RCC 7860 (cell line): ENCODE results near the gene CYBC1.
A peak's percentile ranks its signal among the peaks of the same experiment; 100 is the strongest.

Source experiments
- DNase-seq: peaks from one replicate; pipeline ENCODE4 v3.0.0-alpha.2; 2015; ENCODE audit warnings: low spot score
- FAIRE-seq: peaks from 2 replicates; lab custom pipeline; 2012; peaks lifted over from hg19 to GRCh38; lab: Jason Lieb, UNC

CYBC1 gene

GRCh38 chr17:82450357-82451106, at the start of gene CYBC1:
TSS of gene CYBC1 (minus strand) at chr17:82450752. CDS start at chr17:82449254, 1,498 bp downstream.
- DNase-seq (peak; percentile 71), FAIRE-seq (no peak)

DNA sequence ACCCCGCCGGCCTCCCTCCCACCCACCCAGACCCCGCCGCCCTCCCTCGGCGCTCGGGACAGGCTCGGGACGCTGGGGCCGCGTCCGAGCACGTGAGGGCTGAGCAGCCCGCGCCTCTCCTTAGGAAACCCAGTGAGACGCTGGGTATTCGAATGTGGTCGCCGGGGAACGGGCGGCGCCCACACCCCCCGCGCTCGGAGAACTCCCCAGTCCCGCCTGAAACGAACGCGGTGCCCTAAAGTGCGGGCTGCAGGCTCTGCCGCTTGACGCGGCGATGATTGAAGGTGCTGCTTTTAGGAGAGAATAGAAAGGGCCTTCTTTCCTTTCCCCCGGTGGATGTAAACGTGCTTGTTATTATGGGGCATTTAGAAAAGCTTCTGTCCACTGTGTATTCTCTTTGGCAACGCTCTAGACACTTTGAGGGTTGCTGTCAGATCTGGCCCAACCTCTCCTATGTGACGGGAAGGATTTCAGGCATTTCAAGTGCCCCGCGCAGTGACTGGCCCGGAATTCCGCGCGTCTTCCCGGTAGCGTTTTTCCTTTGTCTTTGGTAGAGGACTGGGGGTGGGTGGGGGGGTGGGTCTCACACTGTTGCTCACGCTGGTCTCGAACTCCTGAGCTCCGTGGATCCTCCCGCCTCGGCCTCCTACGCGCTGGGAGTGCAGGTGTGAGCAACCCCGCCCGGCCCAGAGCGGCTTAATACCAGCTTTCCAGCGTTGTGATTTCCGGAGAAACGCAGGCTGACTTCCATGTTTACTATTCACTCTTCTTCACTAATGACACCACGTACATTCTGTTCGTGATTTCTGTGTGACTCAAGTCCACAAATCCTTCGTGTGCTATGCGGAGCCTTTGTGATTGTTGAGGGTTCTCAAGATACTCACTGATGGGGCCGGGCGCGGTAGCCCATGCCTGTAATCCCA, 47.2 kb upstream of the CYBC1 start:
- DNase-seq: no peak
- FAIRE-seq: no peak

- peak; percentile 65 for DNase-seq
- no peak for FAIRE-seq
These were observed 46.2 kb upstream of the CYBC1 start for GRCh38 chr17:82496529-82497434.

GRCh38 chr17:82495844-82496528, 45.4 kb upstream of the CYBC1 start:
- DNase-seq: no peak

DNA sequence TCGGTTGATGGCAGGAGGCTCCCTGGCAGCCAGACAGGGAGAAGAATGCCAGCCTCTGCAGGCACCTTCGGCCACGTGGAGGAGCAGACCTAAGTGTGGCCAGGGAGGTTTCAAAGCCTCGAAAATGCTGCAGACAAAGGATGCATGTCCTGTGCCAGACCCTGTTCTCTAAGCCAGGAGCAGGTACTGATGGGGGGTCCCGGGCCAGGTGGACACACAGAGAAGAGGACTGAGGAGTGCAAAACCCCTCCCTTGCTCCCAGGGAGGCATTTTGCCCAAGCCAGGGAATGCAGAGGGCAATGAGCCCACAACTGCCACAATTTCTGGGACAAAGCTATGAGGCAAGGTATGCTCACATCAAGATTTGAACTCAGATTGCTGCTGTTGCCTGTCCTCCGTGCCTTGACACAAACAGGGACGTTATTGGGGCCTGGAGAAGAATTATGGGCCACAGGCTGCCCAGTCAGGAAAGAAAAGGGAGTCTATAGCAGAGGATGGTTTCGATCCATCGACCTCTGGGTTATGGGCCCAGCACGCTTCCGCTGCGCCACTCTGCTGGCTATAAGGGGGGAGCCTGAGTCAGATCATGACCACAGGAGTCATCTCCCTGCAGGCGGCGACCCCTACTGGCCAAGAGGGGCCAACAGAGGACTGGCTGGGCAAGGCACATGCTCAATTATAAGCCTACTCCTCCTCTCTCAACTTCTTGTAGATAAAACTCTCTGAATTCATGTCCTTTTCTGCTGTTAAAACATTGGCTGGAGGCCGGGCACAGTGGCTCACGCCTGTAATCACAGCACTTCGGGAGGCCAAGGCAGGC, 43.9 kb upstream of the CYBC1 start:
- DNase-seq: peak; percentile 100
- FAIRE-seq: peak; percentile 91

More at GRCh38 chr17:82495844-82496528, 45.4 kb upstream of the CYBC1 start:
- no peak for FAIRE-seq

DNA sequence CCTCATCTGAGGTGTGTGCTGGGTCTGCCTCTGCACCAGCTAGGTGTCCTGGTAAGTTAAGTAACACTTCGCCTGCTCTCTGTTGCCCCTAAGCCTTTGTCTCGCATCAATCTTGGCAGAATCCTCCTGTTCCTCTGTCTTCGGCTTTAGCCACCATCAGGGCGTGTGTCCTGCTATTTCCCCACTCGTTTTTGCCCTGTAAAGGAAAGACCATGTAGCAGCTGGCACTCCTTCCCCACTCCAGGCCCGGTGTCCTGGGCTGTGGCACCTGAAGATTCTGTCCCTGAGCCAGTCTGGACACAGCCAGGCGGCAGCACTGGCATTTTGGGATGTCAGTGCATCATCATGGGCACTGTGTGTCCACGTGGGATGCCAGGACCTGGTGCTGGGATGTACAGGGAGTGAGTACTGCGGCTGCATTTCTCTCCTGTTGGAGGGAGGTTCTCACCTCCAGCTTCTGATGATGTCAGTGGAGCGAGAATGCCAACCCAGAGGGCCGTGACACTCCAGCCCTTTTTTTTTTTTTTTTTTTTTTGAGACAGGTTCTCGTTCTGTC, 42.8 kb upstream of the CYBC1 start:
- no peak for FAIRE-seq

DNA sequence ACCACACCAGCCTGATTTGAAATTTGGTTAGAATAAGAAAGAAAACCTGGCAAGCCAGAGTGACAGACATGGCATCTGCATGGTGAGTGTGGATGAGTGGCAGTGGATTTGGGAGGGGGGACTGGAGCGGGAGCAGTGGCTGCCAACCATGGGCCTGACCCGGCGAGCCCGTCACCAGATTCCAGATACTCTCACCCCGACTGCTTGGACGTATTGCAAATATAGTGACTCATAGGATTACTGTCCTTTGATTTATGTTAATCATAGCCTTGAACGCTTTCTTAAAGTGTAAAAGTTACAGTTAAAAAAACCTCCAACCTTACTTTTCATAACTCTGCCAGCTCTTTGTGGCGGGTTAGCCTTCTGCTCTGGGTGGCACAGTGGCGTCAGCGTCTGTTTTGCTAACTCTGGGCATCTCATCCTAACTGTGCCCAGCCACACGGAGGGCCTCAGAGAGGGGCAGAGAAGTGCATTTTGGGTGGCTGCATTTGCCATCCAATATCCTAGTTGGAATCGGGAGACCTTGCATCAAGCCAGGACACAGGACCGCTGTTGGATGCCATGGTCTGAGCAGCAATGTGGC, 42.2 kb upstream of the CYBC1 start:
- peak; percentile 42 for FAIRE-seq
- peak; percentile 70 for DNase-seq

More for the DNA sequence above, 42.8 kb upstream of the CYBC1 start:
- peak; percentile 61 for DNase-seq

GRCh38 chr17:82491533-82491932, 41.0 kb upstream of the CYBC1 start:
- no peak for FAIRE-seq
- no peak for DNase-seq

DNA sequence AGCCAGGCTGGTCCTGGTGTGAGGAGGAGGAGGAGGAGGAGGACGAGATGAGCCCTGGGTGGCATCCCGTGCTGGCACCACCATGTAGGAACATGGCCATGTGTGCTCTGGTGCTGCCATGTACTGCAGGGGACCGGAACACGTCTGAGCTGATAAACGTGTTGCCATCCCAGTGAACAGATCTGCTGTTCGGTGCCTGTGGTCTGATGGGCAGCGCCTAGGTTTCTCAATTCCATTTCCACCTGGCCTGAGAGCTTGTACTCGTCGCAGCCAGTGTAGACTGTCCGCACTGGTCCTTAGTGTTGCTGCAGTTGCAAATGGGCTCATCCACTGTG, 40.6 kb upstream of the CYBC1 start:
- no peak for FAIRE-seq
- DNase-seq: no peak

- DNase-seq: no peak
- no peak for FAIRE-seq
These were observed 40.1 kb upstream of the CYBC1 start for GRCh38 chr17:82490512-82491195.

DNA sequence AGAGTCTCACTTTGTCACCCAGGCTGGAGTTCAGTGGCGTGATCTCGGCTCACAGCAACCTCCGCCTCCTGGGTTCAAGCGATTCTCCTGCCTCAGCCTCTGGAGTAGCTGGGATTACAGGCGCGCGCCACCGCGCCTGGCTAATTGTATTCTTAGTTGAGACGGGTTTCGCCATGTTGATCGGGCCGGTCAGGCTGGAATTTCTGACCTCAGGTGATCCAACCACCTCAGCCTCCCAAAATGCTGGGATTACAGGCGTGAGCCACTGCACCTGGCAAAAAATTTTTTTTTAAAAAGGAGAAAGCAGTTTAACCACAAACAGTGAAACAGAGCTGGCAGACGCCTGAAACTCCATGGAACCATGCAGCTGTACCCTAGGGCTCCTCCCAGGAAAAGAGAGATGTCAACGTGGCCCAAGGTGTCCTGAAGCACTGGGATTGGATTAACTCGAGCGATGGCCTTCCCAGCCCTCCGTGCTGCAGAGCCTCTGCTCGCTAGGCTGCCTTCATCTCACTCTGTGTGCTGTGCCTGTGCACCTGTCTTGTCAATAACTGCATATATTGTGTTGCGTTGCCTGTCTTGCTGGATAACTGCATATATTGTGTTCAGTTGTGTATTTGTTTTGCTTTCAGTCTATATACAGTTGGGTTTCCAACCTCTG, 39.4 kb upstream of the CYBC1 start:
- DNase-seq: no peak
- FAIRE-seq: no peak

DNA sequence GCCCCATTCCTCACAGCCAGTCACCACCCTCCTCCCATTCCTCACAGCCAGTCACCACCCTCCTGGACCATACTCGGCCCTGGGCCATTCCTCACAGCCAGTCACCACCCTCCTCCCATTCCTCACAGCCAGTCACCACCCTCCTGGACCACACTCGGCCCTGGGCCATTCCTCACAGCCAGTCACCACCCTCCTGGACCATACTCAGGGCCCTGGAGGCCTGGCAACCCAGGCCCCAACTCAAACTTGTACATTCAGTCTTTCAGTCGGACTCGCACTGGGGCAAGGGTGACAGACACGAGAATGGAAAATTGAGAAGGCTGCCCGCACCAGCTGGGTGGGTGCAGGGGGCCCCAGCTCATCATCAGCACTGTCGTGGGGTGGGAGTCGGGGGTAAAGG, 38.6 kb upstream of the CYBC1 start:
- FAIRE-seq (no peak), DNase-seq (no peak)

GRCh38 chr17:82487910-82488309, 37.4 kb upstream of the CYBC1 start:
- FAIRE-seq: no peak
- no peak for DNase-seq

GRCh38 chr17:82486231-82487094, 35.9 kb upstream of the CYBC1 start:
- FAIRE-seq (no peak), DNase-seq (no peak)

DNA sequence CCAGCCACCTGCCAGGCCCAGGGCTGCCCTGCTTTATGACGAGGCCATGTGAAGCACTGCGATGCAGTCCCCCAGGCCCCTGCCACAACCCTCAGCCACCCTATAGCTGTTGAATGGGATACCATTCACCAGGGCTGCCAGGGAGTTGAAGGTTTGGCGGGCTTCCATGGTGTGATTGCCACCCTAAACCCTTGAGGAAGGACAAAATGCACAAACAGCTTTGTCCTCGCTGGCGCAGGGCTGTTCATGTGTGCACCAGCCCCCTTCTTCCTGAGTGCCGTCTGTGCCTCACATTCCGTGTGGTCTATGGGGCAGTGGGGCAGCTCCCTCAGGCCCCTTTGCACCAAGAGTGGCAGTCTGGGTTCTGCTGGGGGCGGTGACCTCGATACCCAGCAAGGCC, 33.3 kb upstream of the CYBC1 start:
- FAIRE-seq: no peak

DNA sequence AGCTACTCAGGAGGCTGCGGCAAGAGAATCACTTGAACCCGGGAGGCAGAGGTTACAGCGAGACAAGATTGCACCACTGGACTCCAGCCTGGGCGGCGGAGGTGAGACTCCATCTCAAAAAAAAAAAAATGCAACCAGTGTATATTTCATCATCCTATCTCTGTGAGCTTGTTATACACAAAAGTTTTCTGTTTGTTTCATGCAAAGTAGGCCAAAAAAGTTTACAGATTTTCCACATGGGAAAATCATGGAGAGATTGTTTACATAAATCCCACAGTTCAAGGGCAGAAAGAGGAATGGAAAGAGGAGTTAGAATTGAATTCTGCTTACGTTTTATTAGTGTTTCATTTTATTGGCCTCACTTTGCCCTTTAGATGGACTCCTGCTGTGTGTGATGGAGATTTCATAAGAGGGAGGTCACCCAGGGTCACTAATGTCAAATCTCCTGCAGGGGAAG, 32.7 kb upstream of the CYBC1 start:
- FAIRE-seq: no peak

More for the DNA sequence above, 33.3 kb upstream of the CYBC1 start:
- DNase-seq: no peak

DNA sequence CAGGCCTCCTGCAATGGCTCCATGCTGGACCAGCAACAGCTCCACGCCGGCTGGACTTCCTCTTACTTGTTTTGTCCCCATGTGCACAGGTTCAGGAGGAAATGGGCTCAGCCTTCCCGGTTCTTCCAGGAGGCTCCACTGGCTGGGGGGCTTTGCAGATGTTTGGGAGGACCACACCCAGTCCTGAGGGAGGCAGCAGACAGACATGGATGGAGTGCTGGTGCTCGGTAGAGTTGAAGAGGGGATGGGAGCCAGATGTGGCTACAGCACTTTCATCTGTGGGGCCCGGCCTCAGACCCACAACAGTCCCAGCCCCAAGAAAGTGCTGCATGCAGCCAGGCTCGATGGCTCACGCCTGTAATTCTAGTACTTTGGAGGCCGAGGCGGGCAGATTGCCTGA, 29.8 kb upstream of the CYBC1 start:
- no peak for DNase-seq
- no peak for FAIRE-seq

More for the DNA sequence above, 32.7 kb upstream of the CYBC1 start:
- no peak for DNase-seq
